ENCODE data around the gene RBP3. TPM values are rescaled to one million over a fixed set of nuclear protein-coding genes. Genes with fewer than 3 reads are reported as not detected.

The RBP3 gene
- total RNA-seq, 5 donors from 2014 or later (not counting 1 experiment from before 2014, with no cell fraction given), result not detected

DNA sequence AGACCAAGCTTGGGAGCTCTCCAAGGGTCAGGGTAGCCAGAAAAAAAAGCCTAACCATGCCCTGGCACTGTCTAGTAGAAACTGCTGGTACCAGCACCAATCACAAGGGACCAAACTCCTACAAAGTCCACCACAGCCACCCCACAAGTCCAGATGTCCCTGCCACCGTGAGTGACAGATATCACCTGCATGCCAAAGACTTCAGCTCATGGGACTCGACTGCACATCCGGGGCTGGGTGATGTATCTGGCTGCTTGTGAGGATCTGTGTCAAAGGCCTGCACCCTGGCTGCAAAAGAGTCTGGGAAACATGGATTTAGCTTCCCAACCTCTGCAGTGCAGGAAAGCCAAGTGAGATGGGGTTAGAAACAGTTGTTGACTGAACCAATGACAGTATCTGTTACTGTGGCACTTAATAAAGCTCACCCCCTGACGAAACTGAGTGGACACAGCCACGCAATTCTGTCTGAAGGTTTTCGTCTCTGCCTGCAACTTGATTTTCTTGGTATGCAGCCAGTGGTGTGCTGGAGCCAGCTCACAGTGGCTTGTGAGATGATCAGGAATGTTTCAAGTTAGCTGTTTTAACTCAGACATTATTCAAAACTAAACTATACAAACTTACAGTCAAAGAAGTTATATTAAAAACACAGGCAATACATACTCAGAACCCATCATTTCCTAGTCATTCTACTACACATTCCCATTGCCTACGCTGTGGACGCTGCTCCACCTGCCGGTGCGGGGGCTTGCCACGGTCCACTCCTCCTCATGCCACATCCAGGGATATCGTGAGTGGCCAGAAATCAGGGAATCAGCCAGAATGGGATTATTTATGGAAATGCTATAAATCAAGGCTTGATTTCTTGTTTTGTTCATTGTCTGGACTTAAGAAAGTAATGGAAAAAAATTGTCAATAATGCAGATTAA is 26.7 kb downstream of the RBP3 start:
- no peak for ATAC-seq (replicated peaks in 1 of 4)
- Mint-ChIP-seq H3K4me3 (no peak overlapping the region), H3K27me3 (peaks cover 35 to 44% of the 10 kb centered on the region in 2 donors), H3K9me3 (no peaks in the 10 kb centered on the region), H3K36me3 (no peaks in the 10 kb centered on the region), H3K27ac (no peak overlapping the region), H3K4me1 (peaks cover 5 to 15% (median 8%) of the 10 kb centered on the region in 3 donors)
- Histone ChIP-seq H3K36me3 (ENCODE audit: control insufficient read depth in 2 of 2, extremely low read depth in 1 of 2, insufficient read depth in 1 of 2, low read length in 1 of 2) (no peaks in the 10 kb centered on the region), H3K4me3 (ENCODE audit: control insufficient read depth in 1 of 2, extremely low read depth in 1 of 2, low read length in 1 of 2) (no peak overlapping the region), H3K27ac (ENCODE audit: low read length) (no peak overlapping the region), H3K4me1 (ENCODE audit: control insufficient read depth in 1 of 2, extremely low read depth in 1 of 2, insufficient read depth in 2 of 2, low read length in 2 of 2) (peaks cover 6 to 10% of the 10 kb centered on the region in 2 experiments), H3K27me3 (replicated peaks in 1 of 2; ENCODE audit: control insufficient read depth in 2 of 2, extremely low read depth in 1 of 2, insufficient read depth in 2 of 2, low read length in 1 of 2) (peaks cover 0 to 41% of the 10 kb centered on the region in 2 experiments), H3K9me3 (no peaks in the 10 kb centered on the region)
- CTCF ChIA-PET, result no interaction called here
- no peak for DNase-seq
- WGBS (ENCODE audit: insufficient coverage), result 100% methylated on average over 1 of the region's 12 CpGs
- POLR2A ChIA-PET, result no interaction called here

DNA sequence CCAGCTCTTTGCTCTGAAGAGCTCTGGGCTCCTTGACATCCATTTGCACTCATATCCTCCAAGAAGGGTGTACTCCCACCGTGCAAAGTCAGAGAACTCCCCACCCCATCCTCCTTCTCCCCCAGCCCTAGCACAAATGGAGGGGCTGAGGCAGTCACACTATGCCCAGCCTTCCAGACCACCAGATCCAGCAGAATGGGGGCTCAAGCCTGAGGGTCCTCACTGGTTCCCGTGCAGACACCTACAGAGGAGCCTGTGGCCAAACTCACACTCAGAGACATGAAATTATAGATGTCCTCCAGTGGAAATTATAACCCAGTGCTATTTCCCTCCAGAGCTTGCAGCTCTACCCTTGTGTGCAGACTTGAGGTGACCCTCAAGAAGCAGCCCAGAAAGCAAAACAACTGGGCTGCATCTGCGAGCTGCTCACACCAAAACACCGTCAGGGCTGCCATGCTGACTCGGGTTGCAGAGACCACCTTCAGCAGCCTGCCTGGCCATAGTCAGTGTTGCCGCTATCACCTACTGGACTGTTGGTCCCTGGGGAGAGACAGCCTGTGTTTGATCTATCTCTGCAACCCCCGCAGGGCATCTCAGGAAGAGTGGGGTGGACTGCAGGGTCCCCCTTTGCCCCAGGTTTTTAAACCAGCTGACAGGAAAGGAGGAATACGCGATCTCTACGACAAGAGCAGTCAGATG is 28.5 kb downstream of the RBP3 start:
- ATAC-seq (replicated peaks in 1 of 4) (no peak), DNase-seq (no peak)
- Histone ChIP-seq H3K4me3 (ENCODE audit: control insufficient read depth in 1 of 2, extremely low read depth in 1 of 2, low read length in 1 of 2) (no peak overlapping the region), H3K27ac (ENCODE audit: low read length) (no peak overlapping the region), H3K9me3 (no peaks in the 10 kb centered on the region), H3K36me3 (ENCODE audit: control insufficient read depth in 2 of 2, extremely low read depth in 1 of 2, insufficient read depth in 1 of 2, low read length in 1 of 2) (no peaks in the 10 kb centered on the region), H3K4me1 (ENCODE audit: control insufficient read depth in 1 of 2, extremely low read depth in 1 of 2, insufficient read depth in 2 of 2, low read length in 2 of 2) (peaks cover 6 to 10% of the 10 kb centered on the region in 2 experiments), H3K27me3 (replicated peaks in 1 of 2; ENCODE audit: control insufficient read depth in 2 of 2, extremely low read depth in 1 of 2, insufficient read depth in 2 of 2, low read length in 1 of 2) (peaks cover 0 to 55% of the 10 kb centered on the region in 2 experiments)
- Mint-ChIP-seq H3K4me1 (peaks cover 5 to 15% (median 8%) of the 10 kb centered on the region in 3 donors), H3K4me3 (no peak overlapping the region), H3K27ac (no peak overlapping the region), H3K9me3 (no peaks in the 10 kb centered on the region), H3K27me3 (peaks cover 50 to 62% of the 10 kb centered on the region in 2 donors), H3K36me3 (no peaks in the 10 kb centered on the region)
- 79% methylated on average over 5 of the region's 10 CpGs for WGBS (ENCODE audit: insufficient coverage)
- CTCF ChIA-PET, result no interaction called here
- POLR2A ChIA-PET, result no interaction called here

DNA sequence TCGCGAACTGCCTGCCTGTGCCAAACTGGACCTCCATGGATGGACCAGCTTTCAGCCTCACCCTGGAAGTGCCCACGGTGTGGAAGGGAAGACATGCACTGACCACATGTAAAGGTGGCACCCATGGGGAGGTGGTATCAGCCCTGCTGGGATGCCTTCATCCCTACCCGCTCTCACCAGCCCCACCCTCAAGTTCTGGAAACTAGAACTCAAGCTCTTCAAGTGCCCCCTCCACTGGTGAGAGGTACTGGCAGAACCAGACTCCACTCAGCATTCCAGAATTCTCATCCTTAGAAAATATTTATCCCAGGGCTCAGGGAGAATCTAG is 30.0 kb downstream of the RBP3 start:
- DNase-seq (peak in 1 of 35 experiments; percentile 10), ATAC-seq (replicated peaks in 1 of 4) (no peak)
- Mint-ChIP-seq H3K27ac (no peak overlapping the region), H3K4me1 (peaks cover 5 to 8% (median 7%) of the 10 kb centered on the region in 3 donors), H3K27me3 (peaks cover 53 to 65% of the 10 kb centered on the region in 2 donors), H3K4me3 (no peak overlapping the region), H3K36me3 (no peaks in the 10 kb centered on the region), H3K9me3 (no peaks in the 10 kb centered on the region)
- H3K4me3 ChIP-seq (ENCODE audit: control insufficient read depth in 1 of 2, extremely low read depth in 1 of 2, low read length in 1 of 2), result no peak overlapping the region
- ChIA-PET CTCF (no interaction called here), POLR2A (no interaction called here)
- no peaks in the 10 kb centered on the region for H3K36me3 ChIP-seq (ENCODE audit: control insufficient read depth in 2 of 2, extremely low read depth in 1 of 2, insufficient read depth in 1 of 2, low read length in 1 of 2)
- 83% methylated on average over 1 of the region's 4 CpGs for WGBS (ENCODE audit: insufficient coverage)
- peaks cover 0 to 3% of the 10 kb centered on the region in 2 experiments for H3K4me1 ChIP-seq (ENCODE audit: control insufficient read depth in 1 of 2, extremely low read depth in 1 of 2, insufficient read depth in 2 of 2, low read length in 2 of 2)
- H3K27me3 ChIP-seq (replicated peaks in 1 of 2; ENCODE audit: control insufficient read depth in 2 of 2, extremely low read depth in 1 of 2, insufficient read depth in 2 of 2, low read length in 1 of 2), result peaks cover 0 to 56% of the 10 kb centered on the region in 2 experiments
- H3K27ac ChIP-seq (ENCODE audit: low read length), result no peak overlapping the region
- no peaks in the 10 kb centered on the region for H3K9me3 ChIP-seq

DNA sequence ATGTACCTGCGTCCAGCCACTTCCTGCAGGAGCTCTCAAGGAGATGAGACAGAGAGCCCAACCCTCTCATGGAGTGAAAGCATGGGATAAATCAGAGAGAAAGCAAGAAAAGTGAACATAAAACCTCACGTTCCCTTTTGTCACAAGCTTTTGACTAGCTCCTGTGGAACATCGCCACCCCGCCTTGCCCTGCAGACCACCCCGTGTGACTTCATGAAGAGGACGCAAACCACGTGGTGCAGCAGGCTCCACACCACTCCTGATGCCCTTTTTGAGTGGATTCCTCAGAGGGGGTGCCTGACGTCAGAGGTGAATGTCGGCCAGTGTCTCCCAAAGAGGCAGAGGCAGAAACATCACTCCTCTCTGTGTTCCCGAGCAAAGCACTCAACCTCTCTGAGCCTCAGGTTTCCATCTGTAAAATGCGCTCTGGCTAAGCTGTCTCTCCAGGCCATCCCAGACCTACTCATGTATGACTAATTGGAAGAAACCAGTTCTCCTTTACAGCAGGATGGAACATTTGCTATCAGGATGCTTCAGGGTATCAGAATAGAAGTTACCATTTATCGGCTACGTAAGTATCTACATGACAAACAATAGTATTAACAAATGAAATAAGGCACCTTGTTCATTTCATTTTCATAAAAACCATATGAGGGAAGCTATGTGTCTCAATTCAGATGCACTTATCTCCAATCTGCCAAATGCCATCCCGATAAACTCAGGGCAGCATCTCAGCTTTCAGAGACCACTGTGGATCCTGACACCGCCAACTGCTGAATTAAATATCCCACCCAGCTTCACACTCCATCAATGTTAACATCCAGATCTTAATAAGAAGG is 30.7 kb downstream of the RBP3 start:
- peaks cover 0 to 3% of the 10 kb centered on the region in 2 experiments for H3K4me1 ChIP-seq (ENCODE audit: control insufficient read depth in 1 of 2, extremely low read depth in 1 of 2, insufficient read depth in 2 of 2, low read length in 2 of 2)

DNA sequence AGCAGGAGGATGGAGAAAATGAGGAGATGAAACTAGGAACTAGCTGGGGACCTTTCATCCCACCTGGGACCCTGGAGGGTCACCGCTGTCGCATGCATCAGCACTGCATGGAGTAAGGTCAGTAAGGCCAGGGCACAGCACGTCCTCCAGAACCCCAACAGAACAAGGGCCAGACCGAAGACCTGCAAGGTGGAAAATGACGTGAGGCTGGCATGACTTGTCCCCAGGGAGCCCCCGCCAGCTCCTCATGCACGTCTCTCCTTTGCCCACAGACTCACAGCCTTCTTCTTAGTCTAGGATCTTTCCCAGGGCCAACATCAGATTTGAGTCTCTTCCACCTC is 31.3 kb downstream of the RBP3 start:
- WGBS (ENCODE audit: insufficient coverage), result 70% methylated on average over 7 of the region's 7 CpGs
- peaks cover 61 to 72% of the 10 kb centered on the region in 2 donors for H3K27me3 Mint-ChIP-seq
- H3K4me3 Mint-ChIP-seq, result no peak overlapping the region

More for the DNA sequence above, 30.7 kb downstream of the RBP3 start:
- H3K9me3 Mint-ChIP-seq, result no peaks in the 10 kb centered on the region
- H3K27me3 Mint-ChIP-seq, result peaks cover 59 to 70% of the 10 kb centered on the region in 2 donors
- Histone ChIP-seq H3K27ac (ENCODE audit: low read length) (no peak overlapping the region), H3K36me3 (ENCODE audit: control insufficient read depth in 2 of 2, extremely low read depth in 1 of 2, insufficient read depth in 1 of 2, low read length in 1 of 2) (no peaks in the 10 kb centered on the region), H3K4me3 (ENCODE audit: control insufficient read depth in 1 of 2, extremely low read depth in 1 of 2, low read length in 1 of 2) (no peak overlapping the region), H3K9me3 (no peaks in the 10 kb centered on the region), H3K27me3 (replicated peaks in 1 of 2; ENCODE audit: control insufficient read depth in 2 of 2, extremely low read depth in 1 of 2, insufficient read depth in 2 of 2, low read length in 1 of 2) (peaks cover 0 to 55% of the 10 kb centered on the region in 2 experiments)
- POLR2A ChIA-PET, result no interaction called here
- WGBS (ENCODE audit: insufficient coverage), result 75% methylated on average over 8 of the region's 15 CpGs
- H3K4me3 Mint-ChIP-seq, result no peak overlapping the region
- ATAC-seq (replicated peaks in 1 of 4), result no peak
- CTCF ChIA-PET, result no interaction called here
- peak in 1 of 35 experiments; percentile 9 for DNase-seq
- no peaks in the 10 kb centered on the region for H3K36me3 Mint-ChIP-seq
- peaks cover 10 to 13% (median 12%) of the 10 kb centered on the region in 3 donors for H3K4me1 Mint-ChIP-seq
- no peak overlapping the region for H3K27ac Mint-ChIP-seq

DNA sequence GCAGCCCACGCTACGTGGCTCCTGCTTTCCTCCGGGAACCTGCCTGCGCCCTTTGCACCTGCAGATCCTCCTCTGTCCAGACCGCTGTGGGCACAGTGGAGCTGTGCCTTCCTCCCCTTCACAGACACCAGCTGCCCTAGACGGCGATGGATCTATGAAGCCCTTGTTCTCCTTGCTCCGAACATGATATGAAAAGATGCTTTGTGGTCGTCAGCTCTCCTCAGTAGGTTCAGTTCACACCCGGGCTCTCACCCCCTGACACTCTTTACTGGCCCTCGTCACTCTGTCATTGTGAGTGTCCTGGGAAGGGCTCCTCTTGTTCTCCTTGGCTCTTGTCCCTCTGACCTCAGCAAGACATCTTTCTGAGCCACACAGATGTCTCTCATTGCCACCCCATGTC is 31.7 kb downstream of the RBP3 start:
- H3K9me3 Mint-ChIP-seq, result no peaks in the 10 kb centered on the region
- peaks cover 64 to 74% of the 10 kb centered on the region in 2 donors for H3K27me3 Mint-ChIP-seq
- Histone ChIP-seq H3K27ac (ENCODE audit: low read length) (no peak overlapping the region), H3K9me3 (no peaks in the 10 kb centered on the region), H3K27me3 (replicated peaks in 1 of 2; ENCODE audit: control insufficient read depth in 2 of 2, extremely low read depth in 1 of 2, insufficient read depth in 2 of 2, low read length in 1 of 2) (peaks cover 0 to 57% of the 10 kb centered on the region in 2 experiments), H3K4me1 (ENCODE audit: control insufficient read depth in 1 of 2, extremely low read depth in 1 of 2, insufficient read depth in 2 of 2, low read length in 2 of 2) (peaks cover 0 to 9% of the 10 kb centered on the region in 2 experiments), H3K36me3 (ENCODE audit: control insufficient read depth in 2 of 2, extremely low read depth in 1 of 2, insufficient read depth in 1 of 2, low read length in 1 of 2) (no peaks in the 10 kb centered on the region), H3K4me3 (ENCODE audit: control insufficient read depth in 1 of 2, extremely low read depth in 1 of 2, low read length in 1 of 2) (no peak overlapping the region)
- DNase-seq, result peak in 1 of 35 experiments; percentile 23
- H3K4me1 Mint-ChIP-seq, result peaks cover 14 to 20% (median 17%) of the 10 kb centered on the region in 3 donors
- no peaks in the 10 kb centered on the region for H3K36me3 Mint-ChIP-seq
- CTCF ChIA-PET, result no interaction called here
- POLR2A ChIA-PET, result no interaction called here
- 77% methylated on average over 10 of the region's 11 CpGs for WGBS (ENCODE audit: insufficient coverage)
- no peak overlapping the region for H3K27ac Mint-ChIP-seq
- ATAC-seq (replicated peaks in 1 of 4), result no peak
- no peak overlapping the region for H3K4me3 Mint-ChIP-seq

More for the DNA sequence above, 31.3 kb downstream of the RBP3 start:
- POLR2A ChIA-PET, result no interaction called here
- CTCF ChIA-PET, result no interaction called here
- H3K27me3 ChIP-seq (replicated peaks in 1 of 2; ENCODE audit: control insufficient read depth in 2 of 2, extremely low read depth in 1 of 2, insufficient read depth in 2 of 2, low read length in 1 of 2), result peaks cover 0 to 58% of the 10 kb centered on the region in 2 experiments
- H3K4me1 ChIP-seq (ENCODE audit: control insufficient read depth in 1 of 2, extremely low read depth in 1 of 2, insufficient read depth in 2 of 2, low read length in 2 of 2), result peaks cover 0 to 7% of the 10 kb centered on the region in 2 experiments
- Mint-ChIP-seq H3K36me3 (no peaks in the 10 kb centered on the region), H3K4me1 (peaks cover 12 to 17% (median 15%) of the 10 kb centered on the region in 3 donors), H3K27ac (no peak overlapping the region), H3K9me3 (no peaks in the 10 kb centered on the region)
- DNase-seq, result no peak
- H3K4me3 ChIP-seq (ENCODE audit: control insufficient read depth in 1 of 2, extremely low read depth in 1 of 2, low read length in 1 of 2), result no peak overlapping the region
- H3K36me3 ChIP-seq (ENCODE audit: control insufficient read depth in 2 of 2, extremely low read depth in 1 of 2, insufficient read depth in 1 of 2, low read length in 1 of 2), result no peaks in the 10 kb centered on the region
- H3K27ac ChIP-seq (ENCODE audit: low read length), result no peak overlapping the region
- no peaks in the 10 kb centered on the region for H3K9me3 ChIP-seq
- no peak for ATAC-seq (replicated peaks in 1 of 4)
